Medulla oblongata (tissue), 1 donor: Measurements from ENCODE around the gene CPEB3.
"Not testable (repeated sequence)": the region's sequence is repeated elsewhere in the genome, so short reads cannot be mapped to it uniquely, and the experiment has no call there.

ENCODE experiments used
- DNase-seq: peaks from one replicate; pipeline ENCODE4 v3.0.0-alpha.2; 2015; ENCODE audit errors: extremely low spot score

Gene CPEB3

DNA sequence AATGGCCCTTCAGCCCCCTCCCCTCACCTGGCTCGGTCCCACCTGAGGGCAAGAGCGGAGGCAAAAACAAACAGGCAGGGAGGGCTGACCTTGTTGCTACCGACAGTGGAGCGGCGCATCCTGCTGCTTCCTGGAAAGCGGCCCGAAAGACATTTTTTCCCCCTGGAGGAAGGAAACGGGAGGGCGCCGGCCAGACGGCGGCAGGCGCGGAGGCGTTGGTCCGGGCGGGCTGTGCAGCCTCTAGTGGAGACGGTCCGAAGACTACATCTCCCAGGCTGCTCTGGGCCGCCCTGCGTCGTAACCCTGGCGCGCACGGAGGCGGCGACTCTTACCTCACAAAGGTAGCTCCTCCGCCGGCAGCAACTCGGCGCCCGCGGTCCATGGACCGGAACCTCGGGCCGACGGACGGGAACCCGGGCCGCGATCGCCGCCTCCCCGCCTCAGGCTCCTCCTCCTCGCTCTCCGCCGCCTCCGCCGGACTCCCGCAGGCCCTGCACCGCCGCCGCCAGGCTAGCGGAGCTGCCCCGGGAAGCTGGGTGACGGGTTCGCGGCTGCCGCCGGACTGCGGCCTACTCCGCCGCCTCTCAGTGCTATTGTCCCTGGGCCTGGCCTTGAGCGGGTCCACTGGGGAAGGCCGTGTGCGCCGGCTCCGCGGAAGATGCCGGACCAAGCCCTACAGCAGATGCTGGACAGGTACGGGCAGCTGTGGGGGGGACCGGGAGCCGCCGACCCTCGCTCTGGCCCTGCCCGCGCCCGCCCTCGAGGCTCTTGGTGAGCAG, at the start of gene CPEB3, which contains the start of gene MARCHF5:
TSS of gene CPEB3 (minus strand) at position 242 of the 779 bp plus-strand sequence. CDS start 50,728 bp downstream, outside the sequence.
TSS of gene MARCHF5 (plus strand) at position 331 of the 779 bp plus-strand sequence. CDS start at position 659, 328 bp downstream.
- DNase-seq: peak; percentile 95

- DNase-seq: not testable (repeated sequence)
These were observed 39.0 kb upstream of the CPEB3 start for GRCh38 chr10:92329927-92330326.

- DNase-seq: no peak
These were observed 38.1 kb upstream of the CPEB3 start for GRCh38 chr10:92328993-92329392.

DNA sequence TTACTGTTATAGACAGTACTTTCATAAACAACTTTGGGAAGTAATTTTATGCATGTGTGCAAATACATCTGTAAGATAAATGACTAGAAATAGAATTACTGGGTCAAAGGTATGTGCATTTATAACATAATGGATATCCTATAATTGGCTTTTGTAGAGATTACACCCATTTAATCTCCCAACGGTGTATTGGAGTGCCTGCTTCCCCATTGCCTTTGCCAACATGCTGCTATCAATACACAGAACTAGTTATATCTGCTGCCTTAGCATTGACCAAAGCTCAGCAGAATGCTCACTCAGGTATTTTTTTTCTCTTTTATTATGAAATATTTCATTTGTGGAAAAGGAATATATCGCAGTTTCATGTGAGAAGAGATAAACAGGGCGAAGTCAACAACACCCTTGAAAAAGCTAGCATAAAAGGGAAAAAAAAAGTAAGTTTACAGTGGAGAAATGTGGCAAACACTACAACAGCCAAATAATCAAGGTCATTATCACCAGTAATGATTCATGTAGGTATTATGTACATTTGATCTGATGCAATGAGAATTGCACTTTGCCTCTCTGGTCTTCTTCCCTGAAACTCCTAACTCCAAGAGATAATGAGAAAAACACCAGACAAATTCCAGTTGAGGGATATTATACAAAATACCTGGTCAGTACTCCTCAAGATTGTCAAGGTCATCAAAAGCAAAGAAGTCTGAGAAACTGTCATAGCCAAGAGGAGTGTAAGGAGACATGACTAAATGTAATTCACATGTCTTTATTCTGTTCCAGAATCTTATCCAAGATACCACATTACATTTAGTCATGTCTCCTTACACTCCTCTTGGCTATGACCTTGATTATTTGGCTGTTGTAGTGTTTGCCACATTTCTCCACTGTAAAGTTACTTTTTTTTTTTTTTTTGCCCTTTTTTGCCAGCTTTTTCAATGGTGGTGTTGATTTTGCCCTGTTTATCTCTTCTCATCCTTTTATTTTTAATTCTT, 36.9 kb upstream of the CPEB3 start:
- no peak for DNase-seq

- no peak for DNase-seq
These were observed 32.2 kb upstream of the CPEB3 start for GRCh38 chr10:92323079-92323478.

DNA sequence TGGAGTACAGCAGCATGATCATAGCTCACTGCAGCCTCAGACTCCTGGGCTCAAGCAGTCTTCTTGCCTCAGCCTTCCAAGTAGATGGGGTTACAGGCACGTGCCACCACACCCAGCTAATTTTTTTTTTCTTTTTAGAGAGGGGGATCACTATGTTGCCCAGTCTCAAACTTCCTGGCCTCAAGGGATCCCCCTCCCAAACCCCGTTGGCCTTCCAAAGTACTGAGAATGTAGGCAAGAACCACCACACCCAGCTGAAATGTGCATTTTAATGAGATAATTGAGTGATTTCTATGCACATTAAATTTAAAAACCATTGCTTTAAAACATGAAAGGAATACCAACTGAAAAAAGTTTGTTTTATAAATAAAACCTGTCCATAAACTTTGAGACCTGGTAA, 25.7 kb upstream of the CPEB3 start:
- no peak for DNase-seq

GRCh38 chr10:92313750-92314149, 22.9 kb upstream of the CPEB3 start:
- DNase-seq: no peak

GRCh38 chr10:92309272-92309671, 18.4 kb upstream of the CPEB3 start:
- no peak for DNase-seq

- DNase-seq: no peak
These were observed 14.5 kb upstream of the CPEB3 start for GRCh38 chr10:92305133-92306072.

DNA sequence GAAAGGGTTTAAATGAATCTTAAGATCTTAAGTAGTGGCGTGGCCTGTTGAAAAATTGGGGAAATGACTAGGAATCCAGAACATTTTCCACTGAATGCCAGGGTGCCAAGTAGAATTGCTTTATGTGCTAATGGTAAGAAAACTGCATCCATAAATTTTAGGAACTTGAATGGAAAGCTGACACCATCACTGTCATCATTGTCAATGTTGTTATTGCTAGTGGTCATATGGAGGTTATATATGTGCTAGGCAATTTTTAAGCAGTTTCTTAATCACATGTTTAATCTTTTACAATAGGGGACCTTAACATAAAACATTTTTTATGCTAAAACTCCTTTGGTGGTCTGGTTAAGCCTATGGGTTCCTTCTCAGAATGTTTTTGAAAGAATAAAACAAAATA, 13.2 kb upstream of the CPEB3 start:
- DNase-seq: no peak

DNA sequence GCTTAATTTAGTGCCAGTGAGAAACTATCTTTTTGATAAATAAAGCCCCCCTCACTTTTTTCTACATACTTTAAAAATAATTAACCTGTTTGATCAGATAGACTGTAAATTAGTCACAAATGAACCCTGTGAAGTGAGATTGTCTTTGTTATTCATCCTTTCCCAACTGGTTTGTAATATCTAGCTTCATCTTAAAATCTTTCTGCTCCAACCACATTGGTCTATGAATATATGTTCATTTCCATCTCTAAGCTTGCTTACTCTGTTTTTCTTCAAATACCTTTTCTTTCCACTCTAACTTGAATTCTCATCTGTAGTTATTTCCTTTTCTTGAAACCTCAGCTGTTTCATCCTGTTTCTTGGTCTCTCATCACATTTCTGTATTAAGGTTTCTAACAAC, 12.2 kb upstream of the CPEB3 start:
- DNase-seq: no peak

GRCh38 chr10:92298487-92298886, 7.6 kb upstream of the CPEB3 start:
- DNase-seq: no peak

GRCh38 chr10:92291921-92292845, 1.3 kb upstream of the CPEB3 start:
- DNase-seq: peak; percentile 68

DNA sequence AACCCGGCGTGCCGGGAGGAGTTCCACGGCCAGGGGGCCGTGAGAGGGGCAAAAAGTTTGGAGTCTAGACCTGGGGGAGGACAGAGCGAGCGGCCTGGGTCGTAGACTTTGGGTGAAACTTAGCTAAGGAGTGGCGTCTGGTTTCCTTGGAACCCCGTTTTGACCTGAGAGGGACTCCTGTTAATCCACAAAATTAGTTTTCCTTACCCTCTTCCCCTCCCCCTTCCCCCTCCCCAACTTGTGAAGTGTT, 663 bp upstream of the CPEB3 start:
- peak; percentile 18 for DNase-seq

DNA sequence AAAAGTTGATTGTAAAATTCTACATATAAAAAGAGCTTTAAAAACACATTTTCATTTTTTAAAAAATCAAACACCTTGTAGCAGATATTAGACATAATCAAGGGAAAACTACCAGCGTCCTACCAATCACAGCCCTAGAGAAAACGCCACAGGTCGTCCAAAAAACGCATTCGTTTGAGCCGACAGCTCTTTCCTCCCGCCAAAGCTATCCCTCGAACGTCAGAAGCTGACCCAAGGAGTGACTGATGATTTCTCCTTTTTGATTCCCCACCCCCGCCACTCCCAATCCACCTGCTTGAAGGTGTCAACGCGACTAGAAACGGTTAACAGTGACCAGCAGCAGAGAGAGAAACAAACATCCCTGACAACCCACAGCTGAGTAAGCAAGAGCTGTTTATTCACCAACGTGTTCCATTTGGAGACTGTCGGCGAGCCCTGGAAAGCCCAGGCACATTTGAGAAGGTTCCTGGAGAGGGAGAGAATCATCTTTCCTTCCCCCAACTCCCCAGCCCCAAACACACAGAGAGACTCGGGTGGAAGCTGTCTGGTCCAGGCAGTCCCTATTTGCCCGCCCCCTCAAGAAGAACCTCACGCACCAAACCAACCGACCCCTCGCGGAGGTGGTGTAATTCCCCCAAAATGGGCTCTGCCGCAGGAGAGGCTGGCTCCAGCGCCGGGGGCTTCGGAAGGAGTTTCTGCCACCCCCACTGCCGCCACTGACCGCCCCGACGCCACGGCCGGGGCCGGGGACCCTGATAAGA, 622 bp downstream of the CPEB3 start:
- peak; percentile 63 for DNase-seq

GRCh38 chr10:92284112-92284704, 6.7 kb downstream of the CPEB3 start:
- DNase-seq: peak; percentile 80

- DNase-seq: peak; percentile 15
These were observed 11.7 kb downstream of the CPEB3 start for GRCh38 chr10:92278996-92279696.

- no peak for DNase-seq
These were observed 16.8 kb downstream of the CPEB3 start for GRCh38 chr10:92274071-92274470.

DNA sequence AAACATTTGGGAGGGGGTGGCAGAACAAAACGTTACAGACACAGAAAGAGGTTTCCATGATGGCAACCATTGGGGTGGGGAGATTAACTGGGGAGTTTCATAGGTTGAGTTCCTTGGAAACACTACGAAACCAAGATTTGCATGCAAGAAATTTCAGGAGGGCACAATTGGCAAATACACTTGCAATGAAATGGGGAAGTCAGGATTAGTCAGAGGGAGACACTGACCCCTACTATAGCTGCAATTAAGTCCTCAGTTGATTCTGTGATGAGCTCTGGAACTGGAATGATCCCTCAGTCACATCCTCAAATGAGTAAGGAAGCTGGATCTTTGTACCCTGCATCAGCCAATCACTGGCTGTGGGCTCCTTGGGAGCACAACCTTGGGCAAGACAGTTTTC, 22.1 kb downstream of the CPEB3 start:
- DNase-seq: no peak
